Rectal smooth muscle tissue (tissue), 1 donor: ENCODE data around the gene C9orf50.

ENCODE experiments used
- H3K27ac ChIP-seq: one replicate; pipeline ENCODE4 v1.7.0; 2013; ENCODE audit warnings: low read depth, low read length, inconsistent platforms
- H3K27me3 ChIP-seq: one replicate; pipeline ENCODE4 v1.7.0; 2013; ENCODE audit warnings: low read length; ENCODE audit not compliant: control insufficient read depth, insufficient read depth
- H3K36me3 ChIP-seq: one replicate; pipeline ENCODE4 v1.7.0; 2013; ENCODE audit warnings: low read length; ENCODE audit not compliant: control insufficient read depth, insufficient read depth
- H3K4me1 ChIP-seq: one replicate; pipeline ENCODE4 v1.7.0; 2013; ENCODE audit warnings: low read length; ENCODE audit not compliant: control insufficient read depth, insufficient read depth
- H3K4me3 ChIP-seq: one replicate; pipeline ENCODE4 v1.7.0; 2013; ENCODE audit warnings: low read length
- H3K9ac ChIP-seq: one replicate; pipeline ENCODE4 v1.7.0; 2013; ENCODE audit warnings: low read length

The C9orf50 gene

DNA sequence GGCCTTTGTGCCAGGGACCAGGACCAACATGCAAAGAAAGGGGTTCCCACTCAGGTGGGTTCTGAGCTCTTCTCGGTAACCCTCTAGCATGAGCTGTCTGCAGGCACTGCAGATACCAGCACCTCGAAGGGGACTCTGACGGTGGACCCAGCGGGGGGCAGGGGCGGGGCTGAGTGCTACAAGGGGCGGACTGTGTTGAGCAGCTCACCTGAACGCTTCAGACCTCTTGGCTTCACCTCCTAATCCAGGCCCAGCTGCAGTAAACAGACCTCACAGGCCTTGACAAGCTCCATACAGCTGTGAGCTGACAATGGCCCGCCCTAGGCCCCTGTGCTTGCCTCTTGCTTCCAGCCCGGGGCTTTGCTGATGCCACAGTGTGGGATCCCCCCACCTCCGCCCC, 48.4 kb downstream of the C9orf50 start:
- Histone ChIP-seq H3K36me3 (no peaks in the 10 kb centered on the region), H3K27ac (no peak overlapping the region), H3K9ac (no peak overlapping the region), H3K4me3 (no peak overlapping the region), H3K4me1 (peaks cover 7% of the 10 kb centered on the region), H3K27me3 (peaks cover 3% of the 10 kb centered on the region)

GRCh38 chr9:129572052-129572425, 48.9 kb downstream of the C9orf50 start:
- peaks cover 7% of the 10 kb centered on the region for H3K4me1 ChIP-seq
- peaks cover 3% of the 10 kb centered on the region for H3K27me3 ChIP-seq
- no peaks in the 10 kb centered on the region for H3K36me3 ChIP-seq
- no peak overlapping the region for H3K9ac ChIP-seq
- no peak overlapping the region for H3K27ac ChIP-seq
- H3K4me3 ChIP-seq: no peak overlapping the region

DNA sequence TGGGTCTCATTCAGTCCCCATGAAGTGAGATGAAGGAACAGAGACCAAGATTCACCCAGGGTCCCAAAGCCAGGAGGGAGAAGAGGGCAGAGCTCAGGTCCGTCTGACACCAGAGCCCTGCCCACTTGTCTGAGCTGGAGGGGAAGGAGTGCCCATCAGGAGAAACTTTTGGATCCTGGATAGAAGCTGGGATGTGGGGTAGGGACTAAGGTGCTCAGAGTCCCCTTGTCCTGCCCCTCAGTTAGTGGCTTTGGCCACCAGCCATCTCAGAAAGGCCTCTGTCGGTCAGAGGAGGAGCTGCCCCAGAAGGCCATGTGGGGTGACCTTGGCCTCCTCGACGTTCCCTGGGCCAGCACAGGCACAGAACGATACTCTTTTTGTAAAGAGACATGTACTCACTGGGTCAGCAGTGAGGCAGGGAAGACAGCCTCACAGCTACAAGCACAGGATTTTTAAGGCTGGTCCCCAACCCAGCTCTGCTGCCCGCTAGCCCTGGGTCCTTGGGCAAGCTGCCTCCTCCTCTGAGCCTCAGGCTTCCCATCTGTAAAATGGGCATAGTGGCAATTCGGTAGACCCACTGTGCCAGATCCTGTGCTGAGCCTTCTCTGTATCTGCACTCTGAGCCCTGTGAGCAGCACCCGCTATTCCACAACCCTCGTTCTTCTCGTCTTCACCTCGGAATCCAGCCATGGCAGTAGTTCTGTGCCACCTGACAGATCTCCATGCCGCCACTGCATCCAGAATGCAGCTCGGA, 49.4 kb downstream of the C9orf50 start:
- Histone ChIP-seq H3K9ac (no peak overlapping the region), H3K36me3 (no peaks in the 10 kb centered on the region), H3K27me3 (peaks cover 3% of the 10 kb centered on the region), H3K27ac (peak overlapping the region; percentile 72), H3K4me1 (peaks cover 7% of the 10 kb centered on the region), H3K4me3 (no peak overlapping the region)

GRCh38 chr9:129570450-129571297, 50.2 kb downstream of the C9orf50 start:
- Histone ChIP-seq H3K4me1 (peaks cover 7% of the 10 kb centered on the region), H3K4me3 (no peak overlapping the region), H3K36me3 (no peaks in the 10 kb centered on the region), H3K27ac (peak overlapping the region; percentile 72), H3K9ac (no peak overlapping the region), H3K27me3 (peaks cover 3% of the 10 kb centered on the region)

- peaks cover 3% of the 10 kb centered on the region for H3K27me3 ChIP-seq
- peaks cover 7% of the 10 kb centered on the region for H3K4me1 ChIP-seq
- H3K9ac ChIP-seq: no peak overlapping the region
- H3K27ac ChIP-seq: peak overlapping the region; percentile 70
- no peaks in the 10 kb centered on the region for H3K36me3 ChIP-seq
- peak overlapping the region; percentile 54 for H3K4me3 ChIP-seq
Measured at GRCh38 chr9:129569502-129570449, 51.1 kb downstream of the C9orf50 start.

DNA sequence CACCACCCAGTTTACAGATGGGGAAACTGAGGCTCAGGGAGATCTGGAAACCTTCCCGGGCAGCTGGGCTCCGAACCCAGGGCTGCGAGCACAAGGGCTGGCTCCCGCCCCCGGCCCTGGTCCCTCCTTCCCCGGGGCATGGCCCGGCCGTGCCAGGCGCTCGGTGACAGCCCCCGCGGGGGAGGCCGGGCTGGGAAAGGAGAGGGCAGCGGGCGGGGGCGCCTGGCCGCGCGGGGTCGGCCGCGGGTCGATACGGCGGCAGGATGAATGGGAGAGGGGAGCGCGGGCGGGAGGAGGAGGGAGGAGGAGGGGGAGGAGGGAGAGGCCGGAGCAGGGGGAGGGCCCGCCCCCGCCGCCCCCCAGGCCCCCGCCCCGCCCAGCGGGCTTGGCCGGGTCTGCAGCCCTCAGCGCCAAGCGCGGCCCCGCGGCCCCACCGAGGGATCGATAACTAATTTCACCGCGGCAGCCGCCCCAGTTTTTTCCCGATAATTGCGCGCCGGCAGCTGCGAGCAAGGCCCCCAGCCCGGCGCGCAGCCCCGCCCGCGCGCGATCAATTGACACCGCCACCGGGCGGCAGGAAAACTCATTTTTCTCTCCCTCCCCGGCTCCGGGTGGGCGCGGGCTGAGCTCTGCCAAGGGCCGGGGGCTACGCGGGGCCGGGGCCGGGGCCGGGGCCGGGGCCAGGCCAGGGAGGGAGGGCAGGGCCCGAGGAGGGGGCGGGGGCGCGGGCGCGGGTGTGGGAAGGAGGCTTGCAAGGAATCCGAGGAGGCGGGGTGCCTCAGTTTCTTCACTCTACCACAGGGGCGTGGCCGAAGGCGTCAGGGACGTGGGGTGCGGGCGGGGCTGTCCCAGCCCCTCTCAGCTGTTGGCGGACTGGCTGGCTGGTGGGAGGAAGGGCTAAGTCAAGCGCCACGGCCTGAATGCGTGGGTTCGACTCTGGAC, 52.1 kb downstream of the C9orf50 start:
- peak overlapping the region; percentile 70 for H3K27ac ChIP-seq
- no peak overlapping the region for H3K9ac ChIP-seq
- H3K4me3 ChIP-seq: peak overlapping the region; percentile 54
- peaks cover 7% of the 10 kb centered on the region for H3K4me1 ChIP-seq
- H3K36me3 ChIP-seq: no peaks in the 10 kb centered on the region
- H3K27me3 ChIP-seq: peaks cover 3% of the 10 kb centered on the region

DNA sequence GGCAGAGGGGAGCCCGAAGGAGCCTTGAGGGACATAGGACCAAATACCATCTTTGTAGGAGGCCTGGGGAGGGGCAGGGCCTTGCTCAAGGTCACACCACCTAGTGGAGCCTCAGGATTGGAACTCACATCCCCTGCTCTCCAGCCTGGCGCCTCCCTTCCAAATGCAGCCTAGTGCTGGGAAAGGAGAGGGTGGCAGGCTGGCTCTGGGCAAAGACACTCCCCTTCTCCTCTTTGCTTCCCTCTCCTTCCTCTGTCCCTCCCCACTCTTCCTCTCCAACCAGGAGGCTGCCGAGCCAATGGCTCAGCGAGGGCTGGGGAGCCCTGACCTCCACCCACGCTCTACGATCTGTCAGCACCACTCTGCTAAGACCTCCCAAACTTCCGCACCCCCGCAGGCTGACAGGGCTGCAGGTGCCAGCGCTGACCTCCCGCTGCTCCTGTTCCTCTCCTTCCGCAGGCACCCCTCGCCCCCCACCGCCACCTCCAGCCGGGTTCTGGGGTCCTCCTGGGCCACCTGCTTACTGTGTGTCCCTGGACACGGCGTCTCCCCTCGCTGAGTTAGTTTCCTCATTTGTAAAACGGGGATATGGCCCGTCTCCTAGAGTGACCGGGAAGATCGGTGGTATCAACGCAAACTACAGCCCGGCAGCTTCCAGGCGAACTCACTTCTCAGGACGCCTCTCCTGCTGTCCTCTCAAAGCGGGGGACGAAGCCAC, 52.9 kb downstream of the C9orf50 start:
- Histone ChIP-seq H3K36me3 (no peaks in the 10 kb centered on the region), H3K9ac (no peak overlapping the region), H3K27me3 (peaks cover 3% of the 10 kb centered on the region), H3K27ac (peak overlapping the region; percentile 25), H3K4me1 (peaks cover 7% of the 10 kb centered on the region), H3K4me3 (peak overlapping the region; percentile 45)

- Histone ChIP-seq H3K9ac (no peak overlapping the region), H3K27me3 (peaks cover 3% of the 10 kb centered on the region), H3K4me1 (peaks cover 7% of the 10 kb centered on the region), H3K4me3 (no peak overlapping the region), H3K27ac (no peak overlapping the region), H3K36me3 (no peaks in the 10 kb centered on the region)
Measured at GRCh38 chr9:129567329-129567728, 53.6 kb downstream of the C9orf50 start.

- Histone ChIP-seq H3K9ac (no peak overlapping the region), H3K4me3 (no peak overlapping the region), H3K36me3 (no peaks in the 10 kb centered on the region), H3K27ac (no peak overlapping the region), H3K4me1 (peaks cover 12% of the 10 kb centered on the region), H3K27me3 (peaks cover 3% of the 10 kb centered on the region)
Measured at GRCh38 chr9:129566563-129567266, 54.2 kb downstream of the C9orf50 start.

DNA sequence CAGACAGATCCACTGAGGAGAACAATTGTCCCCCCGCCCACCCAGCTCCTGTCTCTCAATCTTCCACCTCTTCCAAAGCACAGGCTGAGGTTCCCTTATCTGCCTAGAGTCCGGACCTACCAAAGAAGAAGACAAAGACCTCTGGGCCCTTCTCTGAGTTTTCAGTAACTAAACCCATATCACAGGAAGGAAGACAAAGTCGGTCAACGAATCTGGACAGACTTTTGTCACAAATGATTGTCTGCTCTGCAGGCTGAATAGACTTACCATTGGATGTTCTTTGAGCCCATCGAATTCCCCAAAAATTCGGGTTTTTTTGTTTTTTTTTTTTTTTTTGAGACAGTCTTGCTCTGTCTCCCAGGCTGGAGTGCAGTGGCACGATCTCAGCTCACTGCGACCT, 58.0 kb downstream of the C9orf50 start:
- Histone ChIP-seq H3K4me3 (no peak overlapping the region), H3K27ac (no peak overlapping the region), H3K36me3 (no peaks in the 10 kb centered on the region), H3K27me3 (no peaks in the 10 kb centered on the region), H3K9ac (no peak overlapping the region), H3K4me1 (peaks cover 8% of the 10 kb centered on the region)
